Measurements from ENCODE around the gene GRB10.

The GRB10 gene

DNA sequence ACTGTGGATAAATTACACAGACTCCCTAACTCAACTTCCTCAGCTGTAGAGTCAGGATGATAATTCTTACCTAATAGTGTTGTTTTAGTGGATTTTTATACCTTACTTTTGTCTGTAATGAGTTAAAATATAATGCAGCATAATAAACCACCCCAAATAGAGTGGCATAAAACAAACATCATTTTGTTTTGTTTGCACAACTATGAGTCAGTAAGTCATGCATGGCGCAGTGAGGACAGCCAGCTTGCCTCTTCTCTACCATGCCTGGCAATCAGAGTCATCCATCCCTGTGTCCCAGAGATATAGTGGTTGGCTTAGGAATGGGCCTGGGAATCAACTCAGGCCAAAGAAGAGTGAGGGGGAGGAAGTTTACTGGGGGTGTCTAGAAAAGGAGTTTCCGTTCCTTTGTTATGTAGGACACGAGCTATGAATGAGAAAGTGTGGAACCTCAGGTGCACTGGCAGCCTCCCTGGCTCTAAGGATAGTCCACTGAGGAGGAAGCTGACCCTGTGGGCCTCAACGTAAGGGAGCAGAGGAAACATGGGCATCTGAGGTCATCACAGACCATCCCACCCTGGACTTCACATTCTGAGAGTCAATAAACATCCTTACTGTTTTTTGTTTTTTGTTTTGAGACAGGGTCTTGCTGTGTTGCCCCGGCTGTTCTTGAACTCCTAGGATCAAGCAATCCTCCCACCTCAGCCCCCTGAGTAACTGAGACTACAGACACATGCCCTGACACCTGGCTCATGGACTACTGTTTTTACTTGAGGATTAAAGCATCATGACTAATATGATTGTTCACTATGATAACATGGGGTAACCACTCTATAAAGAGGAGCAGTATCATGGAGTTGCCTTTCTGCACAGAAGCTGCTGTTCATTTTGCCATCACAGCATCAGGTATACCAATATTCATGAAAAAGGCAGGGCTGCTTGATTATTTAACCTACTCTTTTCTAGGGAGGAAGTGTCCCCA is 21.0 kb upstream of the GRB10 start:
- in situ Hi-C loops (cut with MboI; ENCODE audit: low sequenced_read_pairs): no loop called here

GRCh38 chr7:50801907-50802306 is 19.2 kb upstream of the GRB10 start:
- in situ Hi-C loops (cut with MboI; ENCODE audit: low sequenced_read_pairs): no loop called here

DNA sequence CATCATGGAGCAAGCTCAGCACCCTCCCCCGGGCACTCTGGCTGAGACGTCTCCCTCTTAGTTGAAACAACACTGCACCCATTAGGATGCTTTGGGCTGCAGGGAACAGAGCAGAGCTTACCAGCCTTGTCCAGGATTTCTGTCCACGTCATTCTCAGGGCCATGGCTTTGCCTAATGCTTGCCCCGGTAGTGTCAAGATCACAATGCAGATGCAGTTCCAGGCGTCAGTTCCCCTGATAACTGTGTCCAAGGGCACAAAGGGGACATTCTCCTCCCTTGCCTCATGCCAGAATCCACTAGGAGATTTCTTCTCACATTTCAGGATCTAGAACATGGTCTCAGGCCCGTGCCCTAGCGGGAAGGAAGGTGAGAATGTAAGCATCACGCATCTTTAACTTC is 17.2 kb upstream of the GRB10 start:
- in situ Hi-C loops (cut with MboI; ENCODE audit: low sequenced_read_pairs): no loop called here

GRCh38 chr7:50798126-50798525 is 15.4 kb upstream of the GRB10 start:
- in situ Hi-C loops (cut with MboI; ENCODE audit: low sequenced_read_pairs): no loop called here

- in situ Hi-C loops (cut with MboI; ENCODE audit: low sequenced_read_pairs): no loop called here
Observed at GRCh38 chr7:50795831-50796230, 13.1 kb upstream of the GRB10 start.

DNA sequence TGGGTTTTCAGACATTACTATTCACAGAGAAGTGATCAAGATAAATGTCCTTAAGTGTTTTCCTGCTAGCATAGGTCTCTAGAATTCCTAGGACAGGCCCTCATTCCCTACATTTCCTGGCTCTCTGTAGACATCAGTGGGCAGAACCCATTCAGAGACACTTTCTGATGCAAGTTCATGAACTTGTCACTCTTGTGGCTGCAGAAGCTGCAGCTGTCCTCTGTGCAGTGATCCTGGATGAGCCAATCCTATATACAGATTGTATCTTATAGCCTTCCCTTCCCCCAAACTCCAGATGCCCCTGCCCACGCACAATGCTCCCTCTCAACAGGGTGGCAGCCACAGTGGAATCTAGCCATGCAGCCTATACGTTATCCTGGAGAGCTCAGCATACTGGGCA is 12.6 kb upstream of the GRB10 start:
- in situ Hi-C loops (cut with MboI; ENCODE audit: low sequenced_read_pairs): no loop called here

DNA sequence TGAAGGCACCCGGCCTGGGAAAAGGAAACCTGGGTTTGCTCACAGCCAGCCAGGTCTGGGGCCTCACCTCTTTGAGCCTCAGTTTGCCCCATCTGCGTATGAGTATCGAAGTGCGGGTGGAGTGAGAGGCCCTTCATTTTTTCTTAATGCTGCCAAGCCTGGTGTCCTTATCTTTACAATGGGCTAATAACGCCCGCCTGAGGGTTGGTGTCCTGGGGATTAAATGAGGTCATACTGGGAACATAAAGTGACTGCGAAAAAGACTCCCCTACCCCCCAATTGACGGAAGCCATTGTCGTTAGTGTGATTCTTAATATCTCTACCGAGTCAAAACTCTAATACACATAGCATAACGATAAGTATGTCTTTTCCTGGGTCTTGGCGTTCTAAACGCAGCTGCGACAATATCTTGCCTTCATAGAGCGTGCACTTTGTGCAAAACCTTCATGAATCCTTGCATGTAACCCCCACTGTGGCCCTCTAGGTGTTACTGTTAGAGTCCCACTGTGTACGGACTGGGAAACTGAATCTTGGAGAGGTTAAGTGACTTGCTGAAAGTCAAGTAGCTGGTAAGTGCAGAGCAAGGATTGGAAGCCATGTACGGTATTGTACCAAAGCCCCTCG is 11.4 kb upstream of the GRB10 start:
- in situ Hi-C loops (cut with MboI; ENCODE audit: low sequenced_read_pairs): no loop called here

DNA sequence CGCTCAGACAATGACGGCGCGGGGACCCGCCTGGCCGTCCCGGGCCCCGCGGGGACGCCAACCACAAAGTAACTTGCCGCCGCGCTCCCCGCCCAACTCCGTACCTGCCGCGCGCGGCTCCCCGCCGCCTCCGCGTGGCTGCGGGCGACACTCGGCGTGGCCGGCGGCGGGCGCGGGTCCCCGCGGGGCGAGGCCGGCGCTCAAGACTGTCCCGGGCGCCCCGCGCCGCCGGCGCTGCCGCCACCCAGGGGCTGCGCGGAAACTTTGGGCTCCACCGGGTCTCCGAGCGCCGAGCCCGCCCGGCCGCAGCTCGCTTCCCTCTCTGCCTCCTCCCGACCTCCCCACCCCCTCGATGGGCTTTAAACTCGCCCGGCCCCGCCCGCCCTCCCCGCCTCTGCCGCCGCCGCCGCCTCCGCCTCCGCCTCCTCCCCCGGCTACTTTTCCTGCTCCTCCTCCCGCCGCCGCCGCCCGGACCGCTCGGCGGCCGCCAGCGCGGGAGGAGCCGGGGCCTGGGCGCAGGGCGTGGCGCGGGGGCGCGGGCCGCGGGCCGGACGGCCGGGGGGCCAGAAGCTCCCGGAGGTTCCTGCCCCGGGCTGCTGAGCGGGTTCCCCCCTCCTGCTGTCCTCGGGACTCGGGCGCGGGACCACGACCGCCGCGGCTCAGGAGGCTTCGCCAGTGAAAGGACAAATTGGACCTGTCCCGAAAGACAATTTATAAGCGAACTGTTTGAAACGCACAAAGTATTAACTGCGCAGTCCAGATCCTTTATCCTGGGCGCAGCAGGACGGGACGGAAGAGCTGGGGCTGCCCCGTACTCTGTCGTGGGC is 10.6 kb upstream of the GRB10 start:
- in situ Hi-C loops (cut with MboI; ENCODE audit: low sequenced_read_pairs): no loop called here

DNA sequence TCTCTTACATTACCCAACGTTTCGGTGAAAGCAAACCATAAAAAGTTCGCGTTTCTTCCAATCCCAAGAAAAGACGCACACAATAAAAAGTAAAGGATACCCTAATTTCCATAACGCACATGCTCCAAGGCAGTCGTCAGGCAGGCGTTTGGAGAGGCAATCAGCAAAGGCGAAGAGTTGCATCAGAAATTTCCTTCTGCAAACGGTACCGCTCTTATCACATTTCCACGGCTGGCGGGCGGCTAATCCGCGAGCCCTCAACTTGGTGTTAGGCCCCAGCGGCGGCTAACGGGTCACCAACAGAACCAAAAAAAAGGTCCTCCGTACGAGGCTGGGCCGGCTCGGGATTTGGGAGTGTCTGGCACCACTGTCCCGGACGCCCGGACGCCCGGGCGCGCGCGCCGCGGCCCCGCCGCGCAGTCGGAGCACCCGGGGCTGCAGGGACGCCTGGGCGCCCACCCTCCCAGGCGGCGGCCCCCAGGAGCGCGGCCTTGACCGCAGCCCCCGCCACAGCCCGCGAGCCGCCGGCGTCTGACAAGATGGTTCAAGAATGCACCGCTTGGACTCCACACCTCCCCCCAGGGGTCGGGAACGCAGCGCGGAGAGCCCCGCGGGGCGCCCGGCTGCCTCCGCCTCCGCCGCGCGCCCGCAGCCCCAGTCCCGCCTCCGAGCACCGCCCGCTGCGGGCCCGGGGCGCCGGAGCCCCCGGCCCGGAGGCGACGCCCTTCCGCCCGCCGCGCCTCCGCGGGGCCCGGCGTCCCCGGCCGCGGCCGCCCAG is 9.8 kb upstream of the GRB10 start:
- in situ Hi-C loops (cut with MboI; ENCODE audit: low sequenced_read_pairs): no loop called here

- in situ Hi-C loops (cut with MboI; ENCODE audit: low sequenced_read_pairs): no loop called here
Observed at GRCh38 chr7:50791938-50792341, 9.2 kb upstream of the GRB10 start.

GRCh38 chr7:50791363-50791937 is 8.8 kb upstream of the GRB10 start:
- in situ Hi-C loops (cut with MboI; ENCODE audit: low sequenced_read_pairs): no loop called here

GRCh38 chr7:50790381-50790780 is 7.7 kb upstream of the GRB10 start:
- in situ Hi-C loops (cut with MboI; ENCODE audit: low sequenced_read_pairs): no loop called here

DNA sequence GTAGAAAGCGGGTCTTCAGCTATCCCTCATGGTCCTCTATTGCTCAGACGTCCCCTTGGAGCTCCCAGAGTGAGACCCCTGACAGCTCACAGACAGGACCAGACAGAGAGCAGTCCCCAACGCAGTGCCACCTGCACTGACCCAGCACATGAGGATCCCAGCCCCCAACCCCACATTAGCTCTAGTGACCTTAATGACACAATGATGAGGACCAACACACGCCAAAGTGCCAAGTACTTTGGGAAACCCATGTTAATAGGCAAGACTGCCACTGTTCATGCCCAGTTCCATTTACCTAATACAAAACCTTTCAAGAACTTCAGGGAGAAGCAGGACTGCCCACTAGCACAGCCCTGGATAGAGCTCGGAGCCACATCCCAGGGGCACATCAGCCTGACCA is 5.7 kb upstream of the GRB10 start:
- in situ Hi-C loops (cut with MboI; ENCODE audit: low sequenced_read_pairs): no loop called here

DNA sequence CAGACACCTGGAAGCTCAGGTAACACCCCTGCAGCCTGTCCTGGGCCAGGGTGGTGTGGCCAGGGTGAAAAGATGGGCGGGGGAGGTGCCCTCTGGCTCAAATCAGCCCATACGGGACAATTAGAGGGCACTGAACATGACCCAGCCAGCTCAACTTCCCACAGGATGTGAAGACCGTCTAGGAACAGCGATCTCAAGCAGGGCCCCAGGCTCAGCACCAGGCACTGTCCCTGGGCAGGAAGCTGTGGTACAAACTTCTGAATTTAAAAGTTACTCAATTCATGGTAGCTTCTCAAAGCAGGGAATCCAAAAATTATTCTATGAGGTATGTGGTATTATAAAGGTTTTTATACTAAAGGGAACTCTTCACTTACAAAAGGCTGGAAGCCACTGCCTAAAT is 5.1 kb upstream of the GRB10 start:
- in situ Hi-C loops (cut with MboI; ENCODE audit: low sequenced_read_pairs): no loop called here

DNA sequence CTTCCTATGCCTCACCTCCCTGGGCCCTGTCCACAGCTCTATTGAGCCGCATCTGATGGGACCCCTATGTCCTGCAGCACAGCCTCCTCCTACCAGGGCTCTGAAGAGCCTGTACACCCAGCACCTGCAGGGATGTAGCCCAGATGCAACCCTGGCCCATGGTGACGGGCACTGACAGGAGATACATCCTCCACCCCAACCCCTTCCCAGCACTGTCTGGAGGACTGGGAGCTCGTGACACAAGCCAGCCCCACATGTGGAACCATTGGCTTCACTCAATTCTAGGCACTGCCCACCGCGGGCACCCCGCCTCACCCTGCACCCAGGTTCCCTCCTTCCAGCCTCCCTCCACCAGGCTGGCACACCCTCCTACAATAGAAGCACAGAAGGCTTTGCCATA is 2.6 kb upstream of the GRB10 start:
- in situ Hi-C loops (cut with MboI; ENCODE audit: low sequenced_read_pairs): no loop called here

GRCh38 chr7:50783801-50784507 is 1.3 kb upstream of the GRB10 start:
- in situ Hi-C loops (cut with MboI; ENCODE audit: low sequenced_read_pairs): no loop called here

DNA sequence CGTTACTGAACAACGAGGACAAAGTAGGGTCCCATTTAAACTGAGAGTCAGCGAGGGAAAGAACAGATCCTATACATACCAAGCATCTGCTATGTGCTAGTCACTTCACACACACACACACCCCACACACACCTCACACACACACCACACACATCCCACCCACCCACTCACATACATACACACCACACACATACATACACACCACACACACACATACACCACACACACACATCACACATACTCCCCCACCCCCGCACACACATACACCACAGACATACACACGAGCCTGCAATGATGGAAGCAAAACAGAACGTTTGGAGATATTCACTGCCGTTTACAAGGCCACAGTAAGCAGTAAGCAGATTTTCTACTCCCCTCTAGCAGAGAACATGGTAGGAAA is 607 bp upstream of the GRB10 start:
- in situ Hi-C loops (cut with MboI; ENCODE audit: low sequenced_read_pairs): no loop called here

GRCh38 chr7:50781381-50782293 is 1.1 kb downstream of the GRB10 start:
- in situ Hi-C loops (cut with MboI; ENCODE audit: low sequenced_read_pairs): no loop called here

DNA sequence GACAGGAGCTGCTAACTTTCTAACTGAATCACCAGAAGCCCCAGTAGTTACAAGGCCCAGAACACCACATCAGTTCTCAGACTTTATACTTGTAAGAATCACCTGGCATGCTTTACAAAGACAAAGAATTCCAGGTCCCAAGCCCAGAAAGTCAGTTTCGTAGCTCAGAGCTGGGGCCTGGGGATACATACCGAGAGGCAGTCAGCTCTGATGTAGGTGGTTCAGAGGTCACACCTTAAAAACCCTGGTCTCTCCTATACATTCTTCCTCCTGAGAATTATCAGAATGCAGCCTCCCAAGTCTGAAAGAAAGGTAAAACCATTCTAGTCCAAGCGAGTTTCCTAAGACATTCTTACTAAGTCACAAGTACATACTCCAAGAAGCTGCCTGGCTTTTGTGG is 2.3 kb downstream of the GRB10 start:
- in situ Hi-C loops (cut with MboI; ENCODE audit: low sequenced_read_pairs): no loop called here
